ENCODE data around the gene SIMC1.
A peak's percentile ranks its signal among the peaks of the same experiment; 100 is the strongest.

Gene SIMC1

GRCh38 chr5:176391999-176392398 lies 153.8 kb downstream of the SIMC1 start:
- Histone ChIP-seq H2AFZ (no peak overlapping the region), H3K27ac (no peak overlapping the region), H3K9ac (no peak overlapping the region), H3K4me1 (peaks cover 35% of the 10 kb centered on the region), H3K79me2 (peaks cover 29% of the 10 kb centered on the region), H3K27me3 (ENCODE audit: control insufficient read depth, insufficient read depth, low read length) (no peaks in the 10 kb centered on the region), H3K9me3 (ENCODE audit: control insufficient read depth, low read length) (no peaks in the 10 kb centered on the region), H3K36me3 (ENCODE audit: control insufficient read depth, insufficient read depth, low read length) (no peaks in the 10 kb centered on the region), H3K4me3 (ENCODE audit: low read depth, low read length) (no peak overlapping the region), H3K4me2 (ENCODE audit: low read length) (no peak overlapping the region)
- TF ChIP-seq CTCF (IDR thresholded peaks at IDR 0.05) = no peak

GRCh38 chr5:176392526-176392925 lies 154.3 kb downstream of the SIMC1 start:
- Histone ChIP-seq H3K27me3 (ENCODE audit: control insufficient read depth, insufficient read depth, low read length) (no peaks in the 10 kb centered on the region), H3K36me3 (ENCODE audit: control insufficient read depth, insufficient read depth, low read length) (no peaks in the 10 kb centered on the region), H3K4me3 (ENCODE audit: low read depth, low read length) (no peak overlapping the region), H3K9ac (no peak overlapping the region), H3K79me2 (peaks cover 28% of the 10 kb centered on the region), H3K9me3 (ENCODE audit: control insufficient read depth, low read length) (no peaks in the 10 kb centered on the region), H3K4me1 (peaks cover 33% of the 10 kb centered on the region), H2AFZ (no peak overlapping the region), H3K4me2 (ENCODE audit: low read length) (no peak overlapping the region), H3K27ac (no peak overlapping the region)
- no peak for TF ChIP-seq CTCF (IDR thresholded peaks at IDR 0.05)

- TF ChIP-seq CTCF (IDR thresholded peaks at IDR 0.05) = no peak
- Histone ChIP-seq H3K27me3 (ENCODE audit: control insufficient read depth, insufficient read depth, low read length) (no peaks in the 10 kb centered on the region), H3K9ac (no peak overlapping the region)
Measured at GRCh38 chr5:176394096-176394495, 155.9 kb downstream of the SIMC1 start.

GRCh38 chr5:176394881-176395675 lies 156.9 kb downstream of the SIMC1 start:
- Histone ChIP-seq H3K4me2 (ENCODE audit: low read length) (no peak overlapping the region), H3K9ac (no peak overlapping the region), H3K27ac (peak overlapping the region; percentile 92), H3K27me3 (ENCODE audit: control insufficient read depth, insufficient read depth, low read length) (no peaks in the 10 kb centered on the region), H3K4me3 (ENCODE audit: low read depth, low read length) (no peak overlapping the region), H3K36me3 (ENCODE audit: control insufficient read depth, insufficient read depth, low read length) (no peaks in the 10 kb centered on the region), H3K79me2 (peaks cover 27% of the 10 kb centered on the region), H2AFZ (peak overlapping the region; percentile 61), H3K4me1 (peaks cover 25% of the 10 kb centered on the region), H3K9me3 (ENCODE audit: control insufficient read depth, low read length) (no peaks in the 10 kb centered on the region)
- TF ChIP-seq CTCF (IDR thresholded peaks at IDR 0.05) = no peak

More at GRCh38 chr5:176394096-176394495, 155.9 kb downstream of the SIMC1 start:
- no peak overlapping the region for H2AFZ ChIP-seq
- no peak overlapping the region for H3K27ac ChIP-seq
- H3K36me3 ChIP-seq (ENCODE audit: control insufficient read depth, insufficient read depth, low read length) = no peaks in the 10 kb centered on the region
- H3K79me2 ChIP-seq = peaks cover 25% of the 10 kb centered on the region
- H3K4me2 ChIP-seq (ENCODE audit: low read length) = no peak overlapping the region
- no peak overlapping the region for H3K4me3 ChIP-seq (ENCODE audit: low read depth, low read length)
- H3K9me3 ChIP-seq (ENCODE audit: control insufficient read depth, low read length) = no peaks in the 10 kb centered on the region
- peaks cover 32% of the 10 kb centered on the region for H3K4me1 ChIP-seq
